ENCODE data around the gene TXNL4B. TPM values are rescaled to one million over a fixed set of nuclear protein-coding genes. Genes with fewer than 3 reads are reported as not detected.

Gene TXNL4B
- total and polyA plus RNA-seq, 3 donors from 2014 or later: 30.9 to 41.1 (median 37.9) TPM

DNA sequence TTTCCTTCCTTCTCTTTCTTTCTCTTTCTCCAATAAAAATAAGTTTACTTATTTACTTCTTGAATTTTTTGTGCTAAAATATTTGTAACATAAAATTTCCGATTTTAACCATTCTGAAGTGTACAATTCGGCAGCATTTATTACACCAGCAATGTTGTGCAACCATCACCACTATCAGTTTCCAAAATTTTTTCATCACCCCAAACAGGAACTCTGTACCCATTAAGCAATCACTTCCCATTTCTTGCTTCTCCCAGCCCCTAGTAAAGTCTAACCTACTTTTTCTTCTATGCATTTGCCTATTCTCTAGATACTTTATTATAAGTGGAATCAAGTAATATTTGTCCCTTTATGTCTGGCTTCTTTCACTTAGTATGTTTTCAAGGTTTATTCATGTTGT is 41.6 kb downstream of the TXNL4B start:
- Histone ChIP-seq H3K4me1 (no peaks in the 10 kb centered on the region), H3K4me3 (no peak overlapping the region), H3K9me3 (no peaks in the 10 kb centered on the region), H3K36me3 (ENCODE audit: low read depth, missing control alignments) (no peaks in the 10 kb centered on the region), H3K27me3 (no peaks in the 10 kb centered on the region), H3K27ac (no peak overlapping the region)
- WGBS, 2 donors: 83 to 92% methylated on average over 2 of the region's 2 CpGs
- intact Hi-C loops (cut with DNase I; ENCODE audit: low total_unique reads): no loop called here
- no peak for DNase-seq
- no peak for TF ChIP-seq POLR2A (IDR thresholded peaks at IDR 0.05)
- TF ChIP-seq, protein P1, sequence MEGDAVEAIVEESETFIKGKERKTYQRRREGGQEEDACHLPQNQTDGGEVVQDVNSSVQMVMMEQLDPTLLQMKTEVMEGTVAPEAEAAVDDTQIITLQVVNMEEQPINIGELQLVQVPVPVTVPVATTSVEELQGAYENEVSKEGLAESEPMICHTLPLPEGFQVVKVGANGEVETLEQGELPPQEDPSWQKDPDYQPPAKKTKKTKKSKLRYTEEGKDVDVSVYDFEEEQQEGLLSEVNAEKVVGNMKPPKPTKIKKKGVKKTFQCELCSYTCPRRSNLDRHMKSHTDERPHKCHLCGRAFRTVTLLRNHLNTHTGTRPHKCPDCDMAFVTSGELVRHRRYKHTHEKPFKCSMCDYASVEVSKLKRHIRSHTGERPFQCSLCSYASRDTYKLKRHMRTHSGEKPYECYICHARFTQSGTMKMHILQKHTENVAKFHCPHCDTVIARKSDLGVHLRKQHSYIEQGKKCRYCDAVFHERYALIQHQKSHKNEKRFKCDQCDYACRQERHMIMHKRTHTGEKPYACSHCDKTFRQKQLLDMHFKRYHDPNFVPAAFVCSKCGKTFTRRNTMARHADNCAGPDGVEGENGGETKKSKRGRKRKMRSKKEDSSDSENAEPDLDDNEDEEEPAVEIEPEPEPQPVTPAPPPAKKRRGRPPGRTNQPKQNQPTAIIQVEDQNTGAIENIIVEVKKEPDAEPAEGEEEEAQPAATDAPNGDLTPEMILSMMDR (IDR thresholded peaks at IDR 0.05): no peak

DNA sequence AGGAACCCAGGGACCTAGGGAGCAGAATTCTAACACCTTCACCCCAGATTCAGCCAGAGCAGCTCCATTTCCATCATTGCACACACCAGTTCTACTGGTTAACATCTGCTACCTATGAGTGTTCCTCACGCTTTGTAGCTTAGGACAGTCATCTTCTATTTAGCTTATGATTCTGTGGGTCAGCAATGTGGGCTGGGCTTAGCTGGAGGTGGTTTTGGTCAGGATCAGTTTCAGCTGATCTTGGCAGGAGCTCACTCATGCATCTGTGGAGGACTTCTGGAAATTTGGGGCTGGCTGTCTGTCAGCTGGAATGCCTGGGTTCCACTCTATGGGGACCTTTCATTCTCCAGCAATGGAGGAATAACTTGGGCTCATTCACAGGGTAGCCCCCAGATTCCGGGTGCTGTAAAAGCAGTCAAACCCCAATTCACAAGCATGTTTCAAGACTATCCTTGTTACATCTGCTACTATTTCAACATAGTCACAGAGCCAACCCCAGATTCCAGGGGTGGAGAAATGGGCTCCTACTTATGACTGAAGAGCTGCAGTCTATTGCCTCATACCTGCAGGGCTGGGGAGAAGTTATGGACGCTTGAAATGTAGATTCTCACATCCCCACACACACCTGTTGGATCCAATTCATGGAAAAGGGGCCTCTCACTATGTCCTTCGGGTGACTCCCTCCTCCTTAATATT is 42.5 kb downstream of the TXNL4B start:
- TF ChIP-seq, protein P1 (IDR thresholded peaks at IDR 0.05): no peak
- TF ChIP-seq POLR2A (IDR thresholded peaks at IDR 0.05): no peak
- intact Hi-C loops (cut with DNase I; ENCODE audit: low total_unique reads): no loop called here
- Histone ChIP-seq H3K4me3 (no peak overlapping the region), H3K27ac (no peak overlapping the region), H3K36me3 (ENCODE audit: low read depth, missing control alignments) (no peaks in the 10 kb centered on the region), H3K27me3 (no peaks in the 10 kb centered on the region), H3K9me3 (no peaks in the 10 kb centered on the region), H3K4me1 (no peaks in the 10 kb centered on the region)
- WGBS, 2 donors: 87 to 91% methylated on average over 4 of the region's 4 CpGs
- no peak for DNase-seq

DNA sequence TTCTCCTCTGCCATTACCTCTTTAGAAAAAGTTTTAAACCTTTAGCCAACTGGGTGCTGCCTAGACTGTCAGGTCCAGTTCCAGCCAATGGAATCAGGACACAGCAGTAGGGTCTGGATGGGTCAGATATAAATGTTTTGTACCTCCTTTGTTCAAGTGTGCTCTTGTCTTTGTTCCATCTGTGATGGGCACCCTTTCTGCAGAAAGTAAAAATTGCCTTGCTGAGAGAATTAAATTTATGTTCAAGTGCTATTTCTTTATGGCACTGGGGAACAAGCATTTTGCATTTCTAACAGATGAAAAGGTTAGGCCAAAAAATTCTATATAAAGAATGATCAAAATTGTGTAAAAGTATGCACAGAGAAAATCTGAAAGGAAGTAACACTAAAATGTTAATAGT is 44.3 kb downstream of the TXNL4B start:
- no peak for DNase-seq
- H3K27ac ChIP-seq: no peak overlapping the region
- no peaks in the 10 kb centered on the region for H3K36me3 ChIP-seq (ENCODE audit: low read depth, missing control alignments)
- H3K27me3 ChIP-seq: no peaks in the 10 kb centered on the region
- no peaks in the 10 kb centered on the region for H3K4me1 ChIP-seq
- intact Hi-C loops (cut with DNase I; ENCODE audit: low total_unique reads): no loop called here
- no peaks in the 10 kb centered on the region for H3K9me3 ChIP-seq
- no peak overlapping the region for H3K4me3 ChIP-seq
- TF ChIP-seq POLR2A (IDR thresholded peaks at IDR 0.05): no peak
- TF ChIP-seq, protein P1 (IDR thresholded peaks at IDR 0.05): no peak

DNA sequence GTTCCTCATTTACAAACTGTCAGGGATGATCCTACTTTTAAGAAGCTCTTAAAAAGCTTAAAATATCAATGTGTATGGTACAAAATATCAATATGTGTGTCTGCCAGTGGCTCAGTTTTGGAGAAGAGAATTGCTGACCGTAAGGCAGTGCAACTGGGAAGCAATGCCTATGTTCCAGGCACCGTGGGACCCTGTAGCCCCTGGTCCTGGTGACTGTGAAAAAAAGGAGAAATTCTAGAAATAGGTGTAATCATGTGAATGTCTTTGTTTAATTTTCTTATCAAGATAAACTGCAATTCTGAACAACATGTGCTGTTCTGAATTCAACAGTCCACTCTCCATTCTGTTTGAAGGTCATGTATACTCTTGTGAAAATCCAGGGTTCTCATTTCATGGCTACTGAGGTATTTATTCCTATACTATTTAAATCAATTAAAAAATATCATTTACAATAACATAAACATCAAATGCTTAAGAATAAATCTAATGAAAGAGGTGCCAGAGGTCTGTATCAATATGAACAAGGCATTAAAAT is 48.5 kb downstream of the TXNL4B start:
- H3K9me3 ChIP-seq: no peaks in the 10 kb centered on the region
- intact Hi-C loops (cut with DNase I; ENCODE audit: low total_unique reads): no loop called here
- no peak overlapping the region for H3K27ac ChIP-seq
- H3K36me3 ChIP-seq (ENCODE audit: low read depth, missing control alignments): no peaks in the 10 kb centered on the region
- H3K4me1 ChIP-seq: no peaks in the 10 kb centered on the region
- H3K27me3 ChIP-seq: no peaks in the 10 kb centered on the region
- TF ChIP-seq, protein P1 (IDR thresholded peaks at IDR 0.05): no peak
- no peak for TF ChIP-seq POLR2A (IDR thresholded peaks at IDR 0.05)
- no peak overlapping the region for H3K4me3 ChIP-seq
- no peak for DNase-seq
- WGBS, 2 donors: 68 to 85% methylated on average over 2 of the region's 2 CpGs

DNA sequence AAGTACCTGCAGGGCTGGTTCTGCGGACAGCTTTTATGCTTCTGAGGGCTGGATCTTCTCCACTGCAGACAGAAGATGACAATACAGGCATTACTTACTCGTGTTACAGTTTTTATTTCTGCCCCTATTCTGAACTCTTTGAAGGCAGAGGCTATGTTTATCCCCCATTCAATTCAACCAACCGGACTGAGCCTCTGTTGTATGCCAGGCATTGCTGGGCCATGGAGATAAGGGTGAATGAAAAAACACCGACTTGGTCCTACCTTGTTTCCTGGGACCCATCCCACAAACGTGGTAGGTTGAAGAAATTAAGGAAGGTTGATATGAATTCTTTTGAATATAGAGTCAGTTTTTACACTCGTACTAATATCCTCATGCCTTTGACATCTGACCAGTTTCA is 49.1 kb downstream of the TXNL4B start:
- Histone ChIP-seq H3K36me3 (ENCODE audit: low read depth, missing control alignments) (no peaks in the 10 kb centered on the region), H3K9me3 (no peaks in the 10 kb centered on the region), H3K4me1 (no peaks in the 10 kb centered on the region), H3K27me3 (no peaks in the 10 kb centered on the region), H3K27ac (no peak overlapping the region), H3K4me3 (no peak overlapping the region)
- DNase-seq: no peak
- intact Hi-C loops (cut with DNase I; ENCODE audit: low total_unique reads): no loop called here
- 73 to 78% methylated on average over 6 of the region's 6 CpGs for WGBS, 2 donors
- no peak for TF ChIP-seq POLR2A (IDR thresholded peaks at IDR 0.05)
- TF ChIP-seq, protein P1 (IDR thresholded peaks at IDR 0.05): no peak

Data from testis (tissue), 3 donors.